Measurements from ENCODE around the gene LRRD1. TPM values are rescaled to one million over a fixed set of nuclear protein-coding genes. Genes with fewer than 3 reads are reported as not detected.

Gene LRRD1
- total and polyA plus RNA-seq, 10 of the 15 experiments (the other 5 are each of a cell fraction or from before 2014, with no cell fraction given): 0.04 to 0.06 TPM; not detected in 8

GRCh38 chr7:92131093-92131492, 47.8 kb downstream of the LRRD1 start (continued):
- TF ChIP-seq REST (IDR thresholded peaks at IDR 0.05; ENCODE audit: low read depth, low read length): no peak
- no peak for TF ChIP-seq E4F1 (IDR thresholded peaks at IDR 0.05; ENCODE audit: borderline replicate concordance, partially characterized antibody)
- no peak for TF ChIP-seq CHD4 (IDR thresholded peaks at IDR 0.05)
- no peak for TF ChIP-seq TCF7 (IDR thresholded peaks at IDR 0.05; ENCODE audit: borderline replicate concordance)
- no peak for TF ChIP-seq ETV6 (conservative IDR thresholded peaks at IDR 0.05 in 1 of 2, IDR thresholded peaks at IDR 0.05 in 1 of 2; ENCODE audit: borderline replicate concordance in 1 of 2, low read depth in 1 of 2)
- TF ChIP-seq HDAC6 (IDR thresholded peaks at IDR 0.05; ENCODE audit: unreplicated experiment): no peak
- no peak for TF ChIP-seq BHLHE40 (IDR thresholded peaks at IDR 0.05; ENCODE audit: borderline replicate concordance in 1 of 2, low read depth in 2 of 2, low read length in 1 of 2)
- TF ChIP-seq POLR2AphosphoS2 (IDR thresholded peaks at IDR 0.05; ENCODE audit: low read depth, low read length): no peak
- no peak for TF ChIP-seq NR2F1 (conservative IDR thresholded peaks at IDR 0.05)
- TF ChIP-seq HSF1 (IDR thresholded peaks at IDR 0.05; ENCODE audit: low read depth, low read length): no peak
- TF ChIP-seq CHD2 (IDR thresholded peaks at IDR 0.05; ENCODE audit: borderline replicate concordance, low read depth, low read length): no peak
- no peak for TF ChIP-seq BMI1 (IDR thresholded peaks at IDR 0.05; ENCODE audit: borderline replicate concordance)
- no peak for TF ChIP-seq WRNIP1 (IDR thresholded peaks at IDR 0.05; ENCODE audit: borderline replicate concordance, low read depth, low read length)
- TF ChIP-seq RAD51 (IDR thresholded peaks at IDR 0.05): peak; percentile 45; the same call in 1 of the 2 replicates
- TF ChIP-seq CREM (IDR thresholded peaks at IDR 0.05; ENCODE audit: low read depth): no peak
- TF ChIP-seq SREBF2 (IDR thresholded peaks at IDR 0.05; ENCODE audit: low read length): no peak
- no peak for TF ChIP-seq SMC3 (IDR thresholded peaks at IDR 0.05; ENCODE audit: borderline replicate concordance, low read length)
- no peak for TF ChIP-seq SMAD5 (IDR thresholded peaks at IDR 0.05; ENCODE audit: low read depth)
- TF ChIP-seq FOS (IDR thresholded peaks at IDR 0.05; ENCODE audit: borderline replicate concordance, extremely low read depth, insufficient read length): no peak
- no peak for TF ChIP-seq PRDM15 (CRISPR knock-in tag; IDR thresholded peaks at IDR 0.05)

Measured in GM12878 (cell line).